BLaER1 treated with 17β-estradiol and CSF1 and Interleukin-3, amounts not matched to agents 10 nM and 100 nM (cell line): ENCODE data around the gene PIGW.
A peak's percentile ranks its signal among the peaks of the same experiment; 100 is the strongest.

Experiments used
- H3K27ac ChIP-seq, 11 experiments: shearing (Covaris generic); formaldehyde crosslinking; 2 replicates each; pipeline ENCODE4 v1.8.1; 2022
- H3K27me3 ChIP-seq, 11 experiments: shearing (Covaris generic); formaldehyde crosslinking; 2 replicates each; pipeline ENCODE4 v1.8.1; 2022
- H3K36me3 ChIP-seq, 11 experiments: shearing (Covaris generic); formaldehyde crosslinking; 2 replicates each; pipeline ENCODE4 v1.8.1; 2022
- H3K4me1 ChIP-seq, 10 experiments: shearing (Covaris generic); formaldehyde crosslinking; 2 replicates each; pipeline ENCODE4 v1.8.1; 2022
- H3K4me2 ChIP-seq, 11 experiments: shearing (Covaris generic); formaldehyde crosslinking; 2 replicates each; pipeline ENCODE4 v1.8.1; 2022
- H3K4me3 ChIP-seq, 10 experiments: shearing (Covaris generic); formaldehyde crosslinking; 2 replicates each; pipeline ENCODE4 v1.8.1; 2022
- H3K9ac ChIP-seq, 11 experiments: shearing (Covaris generic); formaldehyde crosslinking; 2 replicates each; pipeline ENCODE4 v1.8.1; 2022
- H3K9me3 ChIP-seq, 11 experiments: shearing (Covaris generic); formaldehyde crosslinking; replicated peaks in 1 of 11; 2 replicates each; pipeline ENCODE4 v1.8.1; 2022
- H4K20me1 ChIP-seq, 11 experiments: shearing (Covaris generic); formaldehyde crosslinking; 2 replicates each; pipeline ENCODE4 v1.8.1; 2022
- Cebpa-rat ChIP-seq, 11 experiments: shearing (Covaris generic); IDR thresholded peaks; 2 replicates each; pipeline ENCODE4 v1.8.1; 2022

PIGW gene

GRCh38 chr17:36514856-36515255, 19.9 kb upstream of the PIGW start:
- Histone ChIP-seq H3K27ac (no peak overlapping the region), H3K27me3 (no peaks in the 10 kb centered on the region), H3K9ac (no peak overlapping the region), H3K4me1 (peaks cover 0 to 3% (median 0%) of the 10 kb centered on the region in 10 experiments; a peak in 1 of 20 replicates), H3K4me2 (no peak overlapping the region), H3K9me3 (no peaks in the 10 kb centered on the region), H4K20me1 (peaks cover 0 to 30% (median 0%) of the 10 kb centered on the region in 11 experiments; a peak in 5 of 22 replicates), H3K4me3 (no peak overlapping the region), H3K36me3 (peaks cover 66 to 97% (median 91%) of the 10 kb centered on the region in 11 experiments)
- no peak for TF ChIP-seq Cebpa-rat (IDR thresholded peaks at IDR 0.05)

- Histone ChIP-seq H3K27ac (no peak overlapping the region), H3K36me3 (peaks cover 65 to 97% (median 91%) of the 10 kb centered on the region in 11 experiments), H3K4me1 (peaks cover 0 to 5% (median 0%) of the 10 kb centered on the region in 10 experiments; a peak in 1 of 20 replicates), H3K4me3 (no peak overlapping the region), H3K4me2 (no peak overlapping the region), H3K27me3 (no peaks in the 10 kb centered on the region), H3K9me3 (no peaks in the 10 kb centered on the region), H3K9ac (no peak overlapping the region), H4K20me1 (peaks cover 0 to 23% (median 0%) of the 10 kb centered on the region in 11 experiments; a peak in 5 of 22 replicates)
- no peak for TF ChIP-seq Cebpa-rat (IDR thresholded peaks at IDR 0.05)
These were observed 18.9 kb upstream of the PIGW start for GRCh38 chr17:36515837-36516236.

GRCh38 chr17:36523113-36523512, 11.7 kb upstream of the PIGW start:
- Histone ChIP-seq H3K27ac (no peak overlapping the region), H3K4me1 (peaks cover 0 to 5% (median 0%) of the 10 kb centered on the region in 10 experiments; a peak in 2 of 20 replicates), H3K4me2 (no peak overlapping the region), H3K9ac (no peak overlapping the region), H3K9me3 (no peaks in the 10 kb centered on the region), H3K4me3 (no peak overlapping the region), H3K36me3 (peaks cover 72 to 97% (median 94%) of the 10 kb centered on the region in 11 experiments), H4K20me1 (peaks cover 0 to 34% (median 13%) of the 10 kb centered on the region in 11 experiments; a peak in 10 of 22 replicates), H3K27me3 (no peaks in the 10 kb centered on the region)
- TF ChIP-seq Cebpa-rat (IDR thresholded peaks at IDR 0.05), result no peak

- Histone ChIP-seq H3K4me3 (no peak overlapping the region), H3K27ac (no peak overlapping the region), H3K4me1 (peaks cover 0 to 17% (median 10%) of the 10 kb centered on the region in 10 experiments; a peak in 14 of 20 replicates), H3K4me2 (no peak overlapping the region), H3K9me3 (no peaks in the 10 kb centered on the region), H3K27me3 (no peaks in the 10 kb centered on the region), H3K36me3 (peaks cover 72 to 100% (median 97%) of the 10 kb centered on the region in 11 experiments), H4K20me1 (peaks cover 0 to 47% (median 16%) of the 10 kb centered on the region in 11 experiments; a peak in 14 of 22 replicates), H3K9ac (no peak overlapping the region)
- TF ChIP-seq Cebpa-rat (IDR thresholded peaks at IDR 0.05), result no peak
These were observed 10.3 kb upstream of the PIGW start for GRCh38 chr17:36524428-36524876.

GRCh38 chr17:36525113-36525512, 9.7 kb upstream of the PIGW start:
- TF ChIP-seq Cebpa-rat (IDR thresholded peaks at IDR 0.05), result no peak

GRCh38 chr17:36525888-36526287, 8.9 kb upstream of the PIGW start:
- H3K36me3 ChIP-seq, result peaks cover 64 to 100% (median 95%) of the 10 kb centered on the region in 11 experiments

More at GRCh38 chr17:36525113-36525512, 9.7 kb upstream of the PIGW start:
- no peak overlapping the region for H3K4me2 ChIP-seq
- peaks cover 0 to 49% (median 21%) of the 10 kb centered on the region in 11 experiments; a peak in 14 of 22 replicates for H4K20me1 ChIP-seq
- no peaks in the 10 kb centered on the region for H3K9me3 ChIP-seq
- no peak overlapping the region for H3K4me3 ChIP-seq
- H3K9ac ChIP-seq, result no peak overlapping the region
- H3K36me3 ChIP-seq, result peaks cover 72 to 100% (median 97%) of the 10 kb centered on the region in 11 experiments
- H3K27ac ChIP-seq, result no peak overlapping the region
- H3K4me1 ChIP-seq, result peaks cover 0 to 18% (median 11%) of the 10 kb centered on the region in 10 experiments; a peak in 14 of 20 replicates
- H3K27me3 ChIP-seq, result no peaks in the 10 kb centered on the region

GRCh38 chr17:36527621-36528250, 7.1 kb upstream of the PIGW start:
- Histone ChIP-seq H3K4me3 (no peak overlapping the region), H3K4me1 (peaks cover 0 to 24% (median 11%) of the 10 kb centered on the region in 10 experiments; a peak in 14 of 20 replicates), H3K27me3 (no peaks in the 10 kb centered on the region), H3K4me2 (no peak overlapping the region), H4K20me1 (peaks cover 0 to 57% (median 21%) of the 10 kb centered on the region in 11 experiments; a peak in 14 of 22 replicates), H3K9me3 (no peaks in the 10 kb centered on the region), H3K36me3 (peaks cover 64 to 100% (median 97%) of the 10 kb centered on the region in 11 experiments), H3K9ac (no peak overlapping the region; a peak in 1 of 22 replicates), H3K27ac (no peak overlapping the region)
- no peak for TF ChIP-seq Cebpa-rat (IDR thresholded peaks at IDR 0.05)

More at GRCh38 chr17:36525888-36526287, 8.9 kb upstream of the PIGW start:
- Histone ChIP-seq H3K27ac (no peak overlapping the region), H3K27me3 (no peaks in the 10 kb centered on the region), H3K9ac (no peak overlapping the region), H3K4me3 (no peak overlapping the region), H4K20me1 (peaks cover 0 to 49% (median 21%) of the 10 kb centered on the region in 11 experiments; a peak in 14 of 22 replicates), H3K4me2 (no peak overlapping the region), H3K4me1 (peaks cover 0 to 18% (median 11%) of the 10 kb centered on the region in 10 experiments; a peak in 14 of 20 replicates), H3K9me3 (no peaks in the 10 kb centered on the region)
- no peak for TF ChIP-seq Cebpa-rat (IDR thresholded peaks at IDR 0.05)

GRCh38 chr17:36529121-36529520, 5.7 kb upstream of the PIGW start:
- Histone ChIP-seq H3K36me3 (peaks cover 62 to 98% (median 93%) of the 10 kb centered on the region in 11 experiments), H3K4me1 (peaks cover 11 to 35% (median 20%) of the 10 kb centered on the region in 10 experiments), H3K9me3 (no peaks in the 10 kb centered on the region), H3K27ac (no peak overlapping the region), H3K4me3 (no peak overlapping the region), H4K20me1 (peaks cover 0 to 61% (median 17%) of the 10 kb centered on the region in 11 experiments; a peak in 14 of 22 replicates), H3K4me2 (peak overlapping the region in 7 of 11 experiments; percentile 5 to 64 (median 58); a peak in 11 of 22 replicates), H3K27me3 (no peaks in the 10 kb centered on the region), H3K9ac (peak overlapping the region in 1 of 11 experiments; percentile 6; a peak in 2 of 22 replicates)
- no peak for TF ChIP-seq Cebpa-rat (IDR thresholded peaks at IDR 0.05)

- Histone ChIP-seq H3K4me3 (no peak overlapping the region), H3K27ac (no peak overlapping the region), H3K27me3 (no peaks in the 10 kb centered on the region), H3K9me3 (no peaks in the 10 kb centered on the region), H3K4me2 (peak overlapping the region in 6 of 11 experiments; percentile 92 to 97 (median 94); a peak in 6 of 22 replicates), H4K20me1 (peaks cover 0 to 37% (median 17%) of the 10 kb centered on the region in 11 experiments; a peak in 14 of 22 replicates), H3K36me3 (peaks cover 36 to 77% (median 70%) of the 10 kb centered on the region in 11 experiments), H3K9ac (peak overlapping the region in 4 of 11 experiments; percentile 4 to 31 (median 18); a peak in 1 of 22 replicates), H3K4me1 (peaks cover 23 to 47% (median 35%) of the 10 kb centered on the region in 10 experiments)
- no peak for TF ChIP-seq Cebpa-rat (IDR thresholded peaks at IDR 0.05)
These were observed 2.3 kb upstream of the PIGW start for GRCh38 chr17:36532435-36532975.
